AG04450 (cell line): Measurements from ENCODE around the gene STX16. TPM values are rescaled to one million over a fixed set of nuclear protein-coding genes. Genes with fewer than 3 reads are reported as not detected.

Experiments
- CTCF ChIA-PET: fragments of 300-600, 350-600 bp; formaldehyde crosslinking; extraction: SDS; loops from one replicate; lab custom pipeline; 2022; ENCODE audit warnings: antibody characterized with exemption, inconsistent platforms; lab: Charles Lee
- POLR2A ChIA-PET: fragments of 350-600 bp; formaldehyde crosslinking; extraction: SDS; loops from one replicate; lab custom pipeline; 2021; ENCODE audit warnings: antibody characterized with exemption, inconsistent platforms; lab: Yijun Ruan, JAX
- DNase-seq: peaks from one replicate; pipeline ENCODE4 v3.0.0-alpha.2; 2011; ENCODE audit warnings: low read depth, low spot score
- H3K27ac ChIP-seq: one replicate; pipeline ENCODE4 v1.5.1; 2012; ENCODE audit warnings: low read depth, low read length, control low read depth
- H3K27me3 ChIP-seq: one replicate; pipeline ENCODE4 v1.6.0; 2012; ENCODE audit warnings: low read length; ENCODE audit not compliant: control insufficient read depth, insufficient read depth
- H3K4me3 ChIP-seq: 2 replicates; pipeline ENCODE4 v1.5.1; 2011; ENCODE audit warnings: mild to moderate bottlenecking, low read depth, low read length, control low read depth
- H3K9me3 ChIP-seq: 2 replicates; pipeline ENCODE4 v1.5.1; 2012; ENCODE audit warnings: low read length; ENCODE audit not compliant: control insufficient read depth, insufficient read depth
- CTCF ChIP-seq: IDR thresholded peaks from 2 replicates; pipeline ENCODE4 v1.5.1; 2011; ENCODE audit warnings: low read depth, low read length, control low read depth, inconsistent platforms
- polyA plus RNA-seq: library from polyadenylated mRNA; depleted of rRNA; stranded (reverse); fragments of >200 nt; gene quantifications from 2 replicates; pipeline ENCODE4 v1.2.3, GENCODE V29; 2011

The STX16 gene
- polyA plus RNA-seq, 1 experiment = 51.9 TPM

GRCh38 chr20:58633161-58634053 lies 17.7 kb upstream of the STX16 start:
- ChIA-PET POLR2A (no interaction called here), CTCF (no interaction called here)
- Histone ChIP-seq H3K27ac (peak overlapping the region; percentile 53), H3K27me3 (no peaks in the 10 kb centered on the region), H3K4me3 (no peak overlapping the region), H3K9me3 (no peaks in the 10 kb centered on the region)
- TF ChIP-seq CTCF = no peak
- DNase-seq = no peak

- CTCF ChIA-PET = interaction anchor here (1.0 kb wide), 1 partner anchor 13 kb away, joined by 5 read pairs; no protein-coding TSS in a partner anchor
- Histone ChIP-seq H3K4me3 (no peak overlapping the region), H3K27me3 (no peaks in the 10 kb centered on the region), H3K9me3 (no peaks in the 10 kb centered on the region), H3K27ac (peak overlapping the region; percentile 53)
- POLR2A ChIA-PET = interaction anchor here (1.0 kb wide), 1 partner anchor 84 kb away, joined by 3 read pairs; no protein-coding TSS in a partner anchor
- TF ChIP-seq CTCF = no peak
- no peak for DNase-seq
Measured at GRCh38 chr20:58634059-58634458, 17.0 kb upstream of the STX16 start.

- Histone ChIP-seq H3K27ac (peak overlapping the region; percentile 90), H3K27me3 (no peaks in the 10 kb centered on the region), H3K9me3 (no peaks in the 10 kb centered on the region; the same call in 1 of the 2 replicates), H3K4me3 (no peak overlapping the region)
- CTCF ChIA-PET = interaction anchor here (1.0 kb wide), 1 partner anchor 13 kb away, joined by 5 read pairs; no protein-coding TSS in a partner anchor
- no peak for TF ChIP-seq CTCF
- DNase-seq = peak; percentile 68
- POLR2A ChIA-PET = interaction anchor here (1.0 kb wide), 1 partner anchor 84 kb away, joined by 3 read pairs; no protein-coding TSS in a partner anchor
Measured at GRCh38 chr20:58634521-58635278, 16.4 kb upstream of the STX16 start.

GRCh38 chr20:58635279-58635665 lies 15.8 kb upstream of the STX16 start:
- DNase-seq = no peak
- Histone ChIP-seq H3K9me3 (peaks cover 2% of the 10 kb centered on the region), H3K27ac (peak overlapping the region; percentile 90), H3K27me3 (no peaks in the 10 kb centered on the region), H3K4me3 (no peak overlapping the region)
- POLR2A ChIA-PET = no interaction called here
- CTCF ChIA-PET = interaction anchor here (1.0 kb wide), 1 partner anchor 12 kb away, joined by 5 read pairs; no protein-coding TSS in a partner anchor
- no peak for TF ChIP-seq CTCF
